HG03457 (cell line): ENCODE measurements around the gene POLR2F.

Experiments used
- ATAC-seq: cut with Tn5 transposase; IDR thresholded peaks from one replicate; pipeline ENCODE4 v1.9.1; 2021; ENCODE audit warnings: moderate number of reproducible peaks; ENCODE audit not compliant: unreplicated experiment

The POLR2F gene

DNA sequence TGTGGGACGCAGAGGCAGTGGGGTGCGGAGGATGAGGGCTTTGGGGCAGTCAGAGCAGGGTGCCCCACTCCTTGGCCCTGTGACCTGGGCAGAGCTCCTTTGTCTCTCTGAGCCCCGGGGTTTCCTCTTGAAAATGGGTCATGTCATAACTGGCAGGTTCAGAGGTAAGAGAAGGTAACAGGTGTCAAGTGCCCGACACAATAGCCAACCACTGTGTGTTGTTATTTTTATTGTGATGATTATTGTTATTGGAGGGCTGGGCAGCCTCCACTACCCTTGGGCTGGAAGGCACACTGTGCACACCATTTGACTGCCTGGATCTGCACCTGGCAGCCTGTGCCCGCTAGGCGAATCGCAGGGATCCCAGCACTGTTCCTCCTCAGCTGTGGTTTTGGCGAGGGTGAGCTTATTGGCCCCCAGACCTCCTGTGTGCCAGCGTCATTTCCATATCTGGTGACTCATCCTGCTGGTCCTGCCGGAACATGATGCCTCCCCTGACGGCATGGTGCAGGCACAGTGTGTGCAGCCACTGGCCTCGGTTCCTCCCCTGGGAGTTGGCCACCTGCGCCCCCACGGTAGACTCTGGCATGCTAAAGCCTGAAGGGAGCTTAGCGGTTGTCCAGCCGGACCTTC is 46.3 kb downstream of the POLR2F start:
- no peak for ATAC-seq

DNA sequence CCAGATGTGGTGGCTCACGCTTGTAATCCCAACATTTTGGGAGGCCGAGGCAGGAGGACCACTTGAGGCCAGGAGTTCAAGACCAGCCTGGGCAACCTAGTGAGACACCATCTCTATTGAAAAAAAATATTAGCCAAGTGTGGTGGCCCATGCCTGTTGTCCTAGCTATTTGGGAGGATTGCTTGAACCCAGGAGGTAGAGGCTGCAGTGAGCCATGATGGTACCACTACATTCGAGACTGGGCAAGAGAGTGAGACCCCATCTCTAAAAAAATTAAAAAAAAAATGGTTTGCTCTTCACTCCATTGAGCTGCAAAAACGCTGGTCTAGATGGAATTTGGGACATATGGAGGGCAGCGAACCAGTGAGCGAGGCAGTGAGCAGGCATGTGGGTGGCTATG is 52.4 kb downstream of the POLR2F start:
- ATAC-seq, result no peak

DNA sequence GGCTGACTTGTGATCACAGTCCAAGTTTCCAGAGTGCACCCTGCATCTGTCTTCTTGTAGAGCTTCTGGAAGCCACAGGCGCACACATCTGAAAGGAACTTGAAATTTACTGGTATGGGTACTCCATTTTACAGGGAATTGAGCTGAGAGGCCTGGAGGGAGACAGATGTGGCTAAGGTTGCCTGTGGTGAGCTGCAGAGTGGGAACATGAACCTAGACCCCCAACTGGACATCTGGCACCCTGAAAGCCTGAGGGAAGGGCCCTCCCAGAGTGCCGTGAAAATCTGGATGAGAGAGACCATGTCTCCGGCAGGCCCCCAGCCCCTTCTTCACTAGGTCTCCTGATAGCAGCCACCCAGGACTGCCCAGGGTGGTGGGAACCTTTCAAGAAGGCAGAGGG is 53.4 kb downstream of the POLR2F start:
- no peak for ATAC-seq

DNA sequence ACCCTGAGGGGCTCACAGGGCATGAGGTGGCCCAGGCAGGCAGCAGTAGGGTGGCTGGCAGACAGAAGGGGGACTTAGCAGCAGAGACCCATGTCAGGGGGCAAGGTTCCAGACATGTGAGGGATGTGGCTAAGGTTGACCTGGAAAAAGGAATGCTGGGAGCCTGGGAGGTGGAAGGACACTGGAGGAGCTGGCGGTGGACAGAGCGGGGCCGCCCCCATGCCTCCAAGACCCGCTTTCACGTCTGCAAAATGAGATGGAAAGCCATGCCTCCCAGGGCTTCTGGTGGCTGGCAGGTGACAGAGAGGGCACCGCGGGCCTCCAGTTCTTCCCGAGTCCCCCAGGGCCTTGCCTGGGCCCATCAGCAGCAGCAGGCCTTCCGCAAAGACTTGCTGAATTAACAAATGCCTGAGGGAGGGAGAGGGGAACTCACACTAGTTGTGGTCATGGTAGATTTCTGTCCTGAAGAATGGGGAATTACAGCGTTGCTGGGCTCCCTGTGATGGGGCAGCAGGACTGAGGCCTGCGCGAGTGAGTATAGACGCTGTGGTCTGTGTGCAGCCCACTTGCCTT is 53.9 kb downstream of the POLR2F start:
- no peak for ATAC-seq

DNA sequence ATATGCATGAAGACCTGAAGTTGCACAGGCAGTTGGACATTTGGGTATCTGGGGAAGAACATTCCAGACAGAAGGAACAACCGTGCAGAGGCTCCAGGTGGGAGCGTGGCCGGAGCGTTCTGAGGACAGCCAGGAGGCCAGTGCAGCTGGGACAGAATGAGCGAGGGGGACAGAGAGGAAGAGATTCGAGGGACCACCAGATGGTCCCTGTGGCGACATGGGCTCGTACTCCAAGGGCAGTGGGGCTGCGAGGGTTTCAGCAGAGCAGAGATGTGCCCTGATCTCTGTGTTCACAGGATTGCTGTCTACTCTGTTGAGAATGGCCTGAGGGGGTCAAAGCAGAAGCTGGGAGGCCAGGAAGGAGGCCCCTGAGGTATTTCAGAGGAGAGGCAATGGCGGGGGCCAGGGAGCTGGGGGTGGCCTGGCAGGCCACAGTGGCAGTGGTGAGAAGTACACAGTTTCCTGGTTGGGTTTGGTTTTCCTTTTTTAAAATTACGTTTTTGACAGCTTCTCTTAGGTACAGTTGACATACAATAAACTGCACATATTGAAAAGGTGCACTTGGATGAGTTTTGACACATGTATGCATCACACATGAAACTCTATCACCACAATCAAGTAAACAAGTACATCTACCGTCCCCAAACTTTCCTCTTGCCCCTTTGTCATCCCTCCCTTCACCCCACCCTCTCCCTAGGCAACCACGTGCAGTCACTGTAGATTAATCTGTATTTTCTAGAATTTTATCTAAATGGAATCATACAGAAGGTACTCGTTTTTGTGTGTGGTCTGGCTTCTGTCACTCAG is 55.7 kb downstream of the POLR2F start:
- no peak for ATAC-seq

DNA sequence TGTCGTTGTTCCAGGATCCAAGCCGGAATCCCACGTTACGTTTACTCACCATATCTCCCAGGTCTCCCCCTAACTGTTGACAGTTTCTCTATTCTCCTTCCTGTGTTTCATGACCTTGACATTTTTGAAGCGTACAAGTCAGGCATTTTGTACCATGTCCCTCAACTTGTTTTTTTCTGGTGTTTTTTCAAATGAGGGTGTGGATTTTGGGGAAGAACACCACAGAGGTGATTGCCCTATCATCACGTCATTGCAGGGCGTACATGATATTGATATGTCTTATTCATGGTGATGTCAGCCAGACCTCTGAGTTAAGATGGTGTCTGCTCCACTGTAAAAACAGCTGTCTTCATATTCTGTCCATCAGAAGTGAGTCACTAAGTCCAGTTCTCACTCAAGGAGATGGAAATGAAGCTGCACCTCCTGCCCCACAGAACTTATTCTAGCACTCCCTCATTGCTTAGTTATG is 59.1 kb downstream of the POLR2F start:
- ATAC-seq, result no peak

DNA sequence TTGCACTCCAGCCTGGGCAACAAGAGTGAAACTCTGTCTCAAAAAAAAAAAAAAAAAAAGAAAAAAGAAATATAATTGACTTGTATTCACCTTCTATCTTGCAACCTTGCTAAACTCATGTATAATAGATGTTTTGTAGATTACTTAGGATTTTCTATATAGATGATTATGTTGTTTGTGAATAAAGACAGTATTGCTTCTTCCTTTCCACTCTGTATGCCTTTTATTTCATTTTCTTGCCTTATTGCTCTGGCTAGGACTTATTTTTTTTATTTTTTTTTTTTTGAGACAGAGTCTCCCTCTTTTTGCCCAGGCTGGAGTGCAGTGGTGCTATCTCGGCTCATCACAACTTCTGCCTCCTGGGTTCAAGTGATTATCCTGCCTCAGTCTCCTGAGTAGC is 60.6 kb downstream of the POLR2F start:
- no peak for ATAC-seq

DNA sequence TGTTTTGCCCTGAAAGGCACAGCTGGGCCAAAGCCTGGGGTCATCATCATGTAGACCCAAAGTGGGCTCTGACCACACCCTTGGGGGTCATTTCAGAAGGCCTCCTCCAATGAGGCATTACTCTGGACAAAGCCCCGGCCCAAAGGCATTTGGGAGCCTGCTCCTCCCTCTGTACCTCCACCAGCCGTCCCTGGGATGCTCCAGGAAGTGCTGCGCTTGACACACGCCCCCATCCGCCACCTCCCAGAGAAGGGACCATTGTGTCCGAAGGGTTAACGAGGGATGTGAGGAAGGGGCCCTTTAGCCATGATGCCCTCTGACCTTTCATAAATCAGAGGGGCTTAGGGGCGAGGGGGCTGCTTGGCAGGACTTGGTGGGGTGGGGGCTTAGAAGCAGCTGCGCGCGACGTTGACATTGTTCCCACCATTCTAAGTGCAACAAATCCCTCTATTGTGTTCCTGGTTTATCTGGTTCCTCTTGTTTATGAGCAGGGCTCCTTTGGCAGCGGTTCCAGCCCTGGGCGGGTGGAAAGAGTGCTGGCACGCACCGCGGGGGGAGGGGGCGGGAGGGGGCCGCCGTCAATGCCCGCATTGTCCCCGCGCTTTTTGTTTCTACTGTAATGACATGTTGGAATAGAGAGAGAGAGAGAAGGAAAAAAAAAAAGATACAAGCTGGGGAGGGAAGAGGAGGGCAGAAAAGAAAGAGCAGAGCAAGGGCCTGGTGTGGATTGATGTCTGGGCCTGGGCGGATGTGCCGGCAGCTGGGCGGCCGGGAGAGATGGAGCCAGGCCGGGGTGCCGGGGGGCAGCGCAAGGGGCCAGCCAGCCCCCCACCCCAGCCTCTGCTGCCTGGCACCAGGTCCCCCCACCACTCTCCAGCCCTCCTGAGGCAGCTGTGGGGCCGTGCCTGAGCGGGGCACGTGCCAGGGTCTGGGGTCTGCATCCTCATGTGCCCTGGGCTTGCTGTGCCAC is 63.0 kb downstream of the POLR2F start:
- ATAC-seq, result no peak

DNA sequence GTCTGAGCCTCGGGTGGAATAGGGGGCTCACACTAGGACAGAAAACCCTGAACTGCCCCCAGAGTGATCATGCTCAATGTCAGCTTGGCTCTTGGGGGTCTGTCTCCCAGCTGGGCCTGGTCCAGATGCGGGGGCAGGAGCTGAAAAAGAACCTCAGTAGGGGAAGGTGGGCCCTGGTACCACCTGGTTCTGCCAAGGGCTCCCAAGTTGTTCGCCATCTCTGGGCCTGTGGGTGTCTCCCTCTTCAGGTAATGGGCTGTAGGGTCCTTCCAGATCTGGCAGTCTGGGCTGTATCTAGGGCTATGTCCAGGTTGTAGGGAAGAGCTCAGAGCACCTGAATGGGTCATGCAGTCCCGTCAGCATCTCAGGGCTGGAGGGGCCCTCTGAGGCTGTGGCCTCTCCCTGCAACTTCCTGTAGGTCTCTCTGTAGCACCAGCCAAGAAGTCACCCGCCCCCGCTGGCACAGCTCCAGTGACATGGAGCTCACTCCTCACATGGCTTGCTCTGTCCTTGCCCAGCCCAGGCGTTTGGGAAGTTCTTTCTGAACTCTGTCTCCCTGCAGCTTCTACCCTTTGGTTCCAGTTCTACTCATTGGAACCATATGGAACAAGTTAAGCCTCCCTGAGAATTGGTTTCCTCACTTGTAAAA is 63.9 kb downstream of the POLR2F start:
- no peak for ATAC-seq

DNA sequence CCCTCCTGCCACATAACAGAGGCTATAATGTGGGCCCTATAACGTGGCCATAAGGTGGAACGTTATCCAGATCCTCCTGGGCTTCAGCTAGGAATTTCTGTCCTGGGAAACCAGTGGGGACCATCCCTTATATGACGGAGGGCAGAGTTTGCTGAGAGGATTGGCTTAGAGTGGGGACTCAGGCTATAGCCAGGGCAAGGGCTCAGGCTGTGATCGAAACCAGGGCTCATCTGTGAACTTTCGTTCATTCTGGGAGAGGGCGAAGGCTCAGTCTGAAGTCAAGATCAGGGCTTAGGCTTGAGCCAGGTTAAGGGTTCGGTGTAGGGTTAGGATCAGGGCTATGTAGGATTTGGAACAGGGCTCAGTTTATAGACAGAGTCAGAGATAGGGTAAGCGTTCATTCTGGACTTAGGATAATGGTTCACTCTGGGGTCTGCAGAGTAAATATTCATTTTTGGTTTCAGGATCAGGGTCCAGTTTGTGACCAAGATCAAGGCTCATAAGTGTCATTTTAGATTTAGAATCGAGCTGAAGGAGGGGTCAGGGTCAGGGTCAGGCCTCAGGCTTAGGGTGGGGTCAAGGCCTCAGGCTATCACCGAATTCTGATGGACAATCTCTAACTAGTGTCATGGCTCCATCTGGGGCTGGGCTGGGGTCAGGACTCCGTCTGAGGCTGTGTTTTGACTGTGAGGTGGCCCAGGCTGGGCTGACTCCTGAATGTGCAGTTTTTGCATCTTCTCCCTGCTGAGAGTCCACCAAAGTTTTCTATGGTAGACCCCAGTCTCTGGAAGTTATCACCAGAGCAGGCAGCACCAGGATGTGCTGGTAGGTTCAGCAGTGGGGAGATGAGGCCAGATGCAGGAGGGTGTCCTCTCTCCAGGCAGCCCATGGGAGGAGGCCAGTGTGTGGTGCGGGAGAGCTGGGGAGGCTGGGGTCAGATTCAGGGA is 64.7 kb downstream of the POLR2F start:
- ATAC-seq, result no peak
